GM11168 (cell line): ENCODE data around the gene GRIN2B.

ENCODE experiments used
- in situ Hi-C: fragments of 300-500 bp; cut with MboI; formaldehyde crosslinking; loops from one replicate; pipeline ENCODE4 v1.12.0; 2022; ENCODE audit warnings: low sequenced_read_pairs; ENCODE audit not compliant: unreplicated experiment

The GRIN2B gene

DNA sequence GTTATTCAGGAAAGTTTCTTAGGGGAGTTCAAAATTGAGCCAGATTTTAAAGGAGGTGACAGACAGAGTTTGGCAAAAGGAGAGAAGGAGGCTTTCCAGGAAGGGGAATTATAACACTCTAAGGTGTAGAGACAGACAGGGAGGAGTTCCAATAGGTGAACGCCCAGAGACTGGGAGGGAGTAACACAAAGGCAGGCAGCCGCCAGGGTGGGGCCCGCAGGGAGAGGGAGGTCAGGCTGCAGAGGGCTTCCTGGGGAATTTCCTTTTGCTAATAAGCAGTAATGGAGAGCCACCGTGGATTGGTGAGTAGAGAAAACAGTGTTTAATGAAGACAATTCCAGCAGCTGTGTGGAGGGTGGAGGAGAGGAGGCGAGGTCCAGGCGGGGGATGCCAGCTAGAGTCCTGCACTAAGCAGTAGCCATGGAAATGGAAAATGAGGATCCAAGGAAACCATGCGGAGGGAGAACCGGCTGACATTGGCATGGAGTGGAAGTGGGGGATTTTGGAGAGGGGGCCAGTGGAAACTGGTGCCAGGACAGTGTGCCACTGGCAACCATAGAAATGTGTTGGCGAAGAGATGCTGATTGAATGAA, 22.2 kb downstream of the GRIN2B start:
- in situ Hi-C loops = no loop called here

GRCh38 chr12:13957576-13957975, 23.8 kb downstream of the GRIN2B start:
- in situ Hi-C loops = no loop called here

DNA sequence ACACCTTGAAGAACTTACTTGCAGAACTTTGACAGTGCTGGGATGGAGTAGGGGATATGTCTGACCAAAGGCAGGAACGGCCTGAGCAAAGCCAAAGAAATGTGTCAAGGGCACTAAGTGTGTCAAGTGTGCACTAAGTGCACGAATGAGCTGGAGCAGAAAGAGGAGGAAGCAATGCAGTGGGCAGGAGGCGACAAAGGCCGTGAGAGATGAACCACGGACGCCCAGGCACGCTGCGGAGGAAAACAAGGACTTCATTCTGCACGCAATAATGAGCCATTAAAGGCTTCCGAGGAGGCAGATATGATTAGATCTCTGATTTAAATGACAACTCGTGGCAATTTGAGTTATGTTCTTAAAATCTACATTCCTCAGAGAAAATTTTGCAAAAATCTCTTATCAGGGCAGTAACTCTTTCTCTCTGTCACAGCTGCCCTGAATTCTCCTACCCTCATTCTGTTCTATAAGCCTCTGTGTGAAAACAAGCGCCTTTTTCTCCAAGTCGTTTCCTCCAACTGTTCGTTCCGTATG, 25.3 kb downstream of the GRIN2B start:
- in situ Hi-C loops = no loop called here

- in situ Hi-C loops = no loop called here
These were observed 29.3 kb downstream of the GRIN2B start for GRCh38 chr12:13952096-13952495.

DNA sequence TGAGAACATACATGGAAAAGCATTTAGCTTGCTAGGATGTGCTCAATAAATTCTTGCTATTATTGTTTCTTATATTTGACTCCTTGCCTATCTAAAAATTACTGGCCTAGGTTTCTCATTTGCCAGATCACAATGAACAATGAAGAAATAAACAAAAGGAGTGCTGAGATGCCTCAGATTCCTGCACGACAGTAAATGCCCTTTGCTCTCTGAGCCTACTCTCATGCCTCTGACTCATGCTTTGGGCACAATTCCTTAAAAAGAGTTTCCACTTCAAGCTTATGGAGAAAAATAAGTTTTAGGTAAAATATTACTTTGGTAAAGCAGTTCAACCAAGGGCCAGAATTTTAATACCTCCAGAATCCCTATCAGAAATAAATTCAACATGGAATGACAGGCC, 30.9 kb downstream of the GRIN2B start:
- in situ Hi-C loops = no loop called here

- in situ Hi-C loops = no loop called here
These were observed 32.8 kb downstream of the GRIN2B start for GRCh38 chr12:13948621-13949020.

- in situ Hi-C loops = no loop called here
These were observed 34.0 kb downstream of the GRIN2B start for GRCh38 chr12:13947276-13947946.

DNA sequence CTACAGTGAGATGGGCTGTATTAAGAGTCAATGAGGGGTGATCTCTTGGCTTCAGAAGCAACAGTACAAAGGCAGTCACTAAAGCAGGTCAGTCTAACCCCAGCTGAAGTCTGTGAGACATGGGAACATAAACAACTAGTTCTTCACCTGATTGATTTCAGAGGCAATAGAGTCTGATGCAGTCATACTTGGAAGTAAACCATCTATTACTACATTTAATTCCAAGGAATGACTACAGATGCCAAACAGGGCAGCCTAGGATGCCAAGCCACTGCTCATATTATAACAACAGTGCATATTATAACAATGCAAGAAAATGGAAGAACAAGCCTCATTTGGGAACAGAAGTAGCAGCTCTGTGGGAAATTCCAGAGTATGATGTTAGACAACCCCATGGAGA, 35.8 kb downstream of the GRIN2B start:
- in situ Hi-C loops = no loop called here

GRCh38 chr12:13945236-13945635, 36.2 kb downstream of the GRIN2B start:
- in situ Hi-C loops = no loop called here

DNA sequence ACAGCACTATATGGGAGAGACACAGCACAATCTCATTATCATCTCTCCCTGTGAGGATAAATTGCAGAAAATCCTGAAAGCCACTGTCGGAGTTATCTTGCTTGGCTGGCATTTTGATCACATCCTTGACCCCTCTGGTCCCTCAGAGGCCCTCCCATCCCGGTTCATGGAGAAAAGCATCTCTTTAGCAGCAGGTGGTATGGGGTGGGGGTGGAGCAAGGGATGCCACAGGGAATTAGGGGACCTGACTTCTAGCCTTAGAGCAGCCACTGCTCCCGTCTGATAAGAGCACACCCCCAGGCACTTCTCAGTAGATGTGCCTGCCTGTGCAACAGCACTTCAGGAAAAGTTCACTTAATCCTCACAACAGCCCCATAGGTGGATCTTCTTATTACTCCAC, 38.6 kb downstream of the GRIN2B start:
- in situ Hi-C loops = no loop called here

DNA sequence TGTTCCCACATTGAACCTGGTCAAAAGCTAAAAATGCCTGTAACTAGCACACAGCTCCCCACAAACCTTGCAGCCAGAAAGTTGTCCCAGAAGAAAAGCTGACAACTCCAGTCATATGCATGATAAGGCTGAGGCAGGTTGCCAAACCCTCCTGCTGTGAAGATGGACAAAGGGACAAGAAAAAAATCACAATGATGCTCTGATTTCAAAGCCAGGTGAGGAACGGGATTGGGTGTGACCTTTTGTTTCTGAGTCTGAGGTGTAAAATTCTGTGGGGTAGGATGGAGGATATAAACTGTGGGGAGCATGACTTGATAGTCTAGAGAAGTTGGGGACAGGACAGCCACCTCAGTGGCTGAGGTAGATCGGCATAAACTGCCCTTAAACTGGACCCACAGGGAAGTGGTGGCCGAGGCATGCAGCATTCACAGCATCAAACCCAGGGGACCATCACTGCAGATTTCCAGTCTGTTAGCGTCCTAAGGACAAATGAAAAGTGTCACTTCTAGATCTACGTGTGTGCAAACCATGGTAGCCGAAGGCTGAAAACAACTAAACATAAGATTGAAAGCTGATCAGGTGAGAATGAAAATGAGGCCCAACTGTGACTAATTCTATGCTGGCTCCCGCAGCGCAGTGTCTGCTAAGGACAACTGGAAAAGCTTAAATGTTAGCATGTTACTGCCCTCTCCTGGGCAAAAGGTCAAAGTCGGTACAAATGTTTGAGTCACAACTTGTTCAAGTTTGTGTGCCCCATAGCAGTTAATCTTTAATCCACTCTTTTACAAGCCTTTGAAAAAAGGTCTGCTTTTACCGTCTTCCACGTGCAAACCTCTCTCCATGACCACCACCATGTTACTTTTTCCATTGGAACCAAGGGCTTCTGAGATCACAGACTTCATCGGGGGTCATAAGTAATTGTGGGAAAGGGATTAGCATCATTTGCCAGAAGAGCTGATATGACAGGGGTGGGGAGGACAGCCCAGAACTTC, 39.8 kb downstream of the GRIN2B start:
- in situ Hi-C loops = no loop called here

- in situ Hi-C loops = no loop called here
These were observed 41.0 kb downstream of the GRIN2B start for GRCh38 chr12:13940335-13940865.

GRCh38 chr12:13937735-13938134, 43.7 kb downstream of the GRIN2B start:
- in situ Hi-C loops = no loop called here

GRCh38 chr12:13935169-13935568, 46.2 kb downstream of the GRIN2B start:
- in situ Hi-C loops = no loop called here
